Activated CD8-positive, alpha-beta memory T cell treated with anti-CD3 and anti-CD28 coated beads, Interleukin-2, amount 50 U/mL, for 1 hour (primary cell): ENCODE data around the gene ACTN4.

ENCODE experiments used
- DNase-seq: peaks from one replicate; pipeline ENCODE4 v3.0.0-alpha.2; 2020; ENCODE audit errors: extremely low read depth

ACTN4 gene

DNA sequence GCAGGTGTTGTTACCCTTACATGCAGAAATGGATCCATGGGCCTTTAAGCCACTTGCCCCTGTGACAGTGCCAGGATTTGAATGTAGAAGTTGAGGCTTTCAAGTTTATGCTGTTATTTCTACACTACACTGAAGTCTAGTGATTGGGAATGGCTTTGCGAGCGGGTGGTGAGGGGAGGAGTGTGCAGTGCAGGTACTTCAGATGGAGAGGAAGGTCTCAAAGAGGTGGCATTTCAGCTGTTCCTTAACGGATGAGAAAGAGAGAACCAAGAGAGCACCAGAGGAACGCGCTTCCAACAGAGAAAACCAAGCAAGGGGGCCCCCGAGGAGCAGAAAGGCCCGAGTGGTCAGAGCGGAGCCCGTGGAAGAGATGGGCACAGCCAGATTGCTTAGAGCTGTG lies 13.3 kb downstream of the ACTN4 start:
- DNase-seq, result no peak

GRCh38 chr19:38661136-38661535 lies 13.7 kb downstream of the ACTN4 start:
- no peak for DNase-seq

GRCh38 chr19:38661996-38662395 lies 14.5 kb downstream of the ACTN4 start:
- DNase-seq, result no peak

- DNase-seq, result no peak
These were observed 15.2 kb downstream of the ACTN4 start for GRCh38 chr19:38662537-38663155.

DNA sequence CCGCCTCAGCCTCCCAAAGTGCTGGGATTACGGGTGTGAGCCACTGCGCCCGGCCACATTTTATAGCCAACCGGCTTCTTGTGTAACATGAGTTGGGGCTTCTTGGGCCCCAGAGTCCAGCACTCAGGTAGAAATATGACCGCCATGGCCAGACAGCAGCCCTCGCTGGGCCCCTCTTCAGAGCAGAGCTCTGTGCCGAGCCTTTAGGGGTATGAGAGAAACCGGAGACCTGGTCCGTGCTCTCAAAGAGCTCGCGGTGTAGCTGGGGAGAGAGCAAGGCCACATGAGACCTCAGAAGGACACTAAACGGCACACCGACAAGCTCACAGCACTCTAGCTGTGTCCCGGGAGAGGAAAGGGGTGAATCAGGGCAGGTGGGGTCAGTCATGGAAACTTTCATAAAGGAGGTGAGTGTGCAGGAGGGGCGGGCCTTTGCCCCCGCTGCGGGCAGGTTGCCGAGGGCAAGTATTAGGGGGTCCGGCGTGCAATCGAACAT lies 15.8 kb downstream of the ACTN4 start:
- no peak for DNase-seq

DNA sequence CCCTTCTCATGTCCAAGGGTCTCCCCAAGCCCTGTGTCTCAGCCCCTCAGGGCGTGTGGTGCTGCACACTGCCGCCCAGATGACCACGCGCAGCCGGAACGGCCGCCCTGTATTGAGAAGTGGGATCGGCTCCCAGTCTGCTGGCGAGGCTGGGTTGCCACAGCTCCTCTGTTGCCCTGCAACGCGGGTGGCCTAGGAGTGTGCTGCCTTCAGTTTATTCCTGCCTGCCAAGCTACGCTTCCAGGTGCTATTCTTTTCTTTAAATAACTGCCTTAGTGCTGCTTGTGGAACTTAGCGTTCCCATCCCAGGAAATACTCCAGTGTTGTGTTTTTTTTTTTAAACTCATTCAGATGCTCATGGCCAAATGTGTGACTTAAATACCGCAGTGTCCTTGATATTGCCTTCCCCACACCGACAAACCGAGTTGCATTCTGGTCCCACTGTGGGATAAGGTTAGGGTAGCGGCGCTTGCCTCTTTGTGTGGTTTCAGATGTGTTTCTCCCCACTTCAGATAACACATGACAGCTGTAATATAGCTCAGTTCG lies 16.6 kb downstream of the ACTN4 start:
- no peak for DNase-seq

DNA sequence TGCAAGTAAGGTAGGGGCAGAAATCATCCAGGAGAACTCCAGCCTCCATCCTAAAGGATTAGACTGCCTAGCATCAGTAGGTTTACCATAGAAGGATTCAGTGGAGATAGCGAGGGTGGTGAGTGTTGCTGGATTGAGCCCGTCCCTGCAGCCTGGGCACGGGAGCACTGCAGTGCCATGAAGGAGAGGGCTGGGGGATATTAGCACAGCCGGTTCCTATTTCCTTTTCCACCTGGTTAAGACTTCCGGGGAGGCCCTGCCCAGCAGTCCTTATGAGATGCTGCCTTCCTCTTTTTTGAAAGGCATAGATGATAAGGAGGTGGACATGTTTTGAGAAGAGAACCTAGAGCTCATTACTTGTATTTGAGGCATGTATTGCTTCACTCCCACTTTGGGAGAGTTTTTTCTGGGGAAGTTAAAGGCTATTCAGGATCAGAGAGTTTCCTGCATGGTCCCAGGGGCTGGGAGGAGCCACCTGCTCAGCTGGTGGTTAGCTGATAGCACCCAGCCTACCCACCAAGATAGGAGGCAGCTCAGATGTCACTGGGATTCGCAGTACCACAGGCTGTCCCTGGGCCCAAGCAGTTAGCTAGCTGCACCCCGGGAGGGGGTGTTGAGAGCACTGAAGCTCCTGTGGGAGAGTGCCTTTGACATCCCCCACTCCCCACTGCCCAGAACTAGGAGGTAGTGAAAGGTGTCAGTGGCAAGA lies 17.2 kb downstream of the ACTN4 start:
- DNase-seq, result no peak

DNA sequence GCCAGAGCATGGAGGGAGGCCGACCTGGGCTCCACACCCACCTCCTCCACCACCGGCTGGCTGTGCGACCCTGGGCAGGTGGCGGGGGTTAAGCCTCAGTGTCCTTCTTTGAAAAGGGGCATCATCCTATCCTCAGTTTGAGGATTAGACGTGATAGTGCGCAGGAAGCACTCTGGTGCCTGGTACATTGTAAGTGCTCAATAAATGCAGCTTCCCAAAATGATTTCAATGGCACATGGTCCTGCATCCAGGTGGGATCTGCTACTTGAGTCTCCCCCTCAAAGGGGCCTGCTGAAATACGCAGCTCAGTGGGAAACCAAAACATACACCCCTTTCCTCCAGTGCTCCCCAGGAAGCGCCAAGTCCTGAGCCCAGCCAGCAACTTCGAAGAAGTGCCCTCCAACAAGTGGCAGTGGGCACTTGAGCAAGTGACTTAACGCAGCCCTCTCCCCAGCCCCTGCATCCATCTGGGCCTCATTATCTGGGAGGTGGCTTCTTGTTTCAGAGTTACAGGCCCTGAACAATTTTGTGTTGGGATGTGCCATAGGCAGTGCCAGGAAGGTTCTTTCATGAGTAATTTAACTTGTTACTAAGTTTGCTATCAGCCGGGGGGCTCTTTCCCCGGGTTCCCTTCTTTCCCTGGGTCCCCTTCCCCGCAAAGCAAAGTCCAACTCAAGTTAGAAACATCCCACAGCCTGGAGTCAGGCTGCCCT lies 17.9 kb downstream of the ACTN4 start:
- no peak for DNase-seq

DNA sequence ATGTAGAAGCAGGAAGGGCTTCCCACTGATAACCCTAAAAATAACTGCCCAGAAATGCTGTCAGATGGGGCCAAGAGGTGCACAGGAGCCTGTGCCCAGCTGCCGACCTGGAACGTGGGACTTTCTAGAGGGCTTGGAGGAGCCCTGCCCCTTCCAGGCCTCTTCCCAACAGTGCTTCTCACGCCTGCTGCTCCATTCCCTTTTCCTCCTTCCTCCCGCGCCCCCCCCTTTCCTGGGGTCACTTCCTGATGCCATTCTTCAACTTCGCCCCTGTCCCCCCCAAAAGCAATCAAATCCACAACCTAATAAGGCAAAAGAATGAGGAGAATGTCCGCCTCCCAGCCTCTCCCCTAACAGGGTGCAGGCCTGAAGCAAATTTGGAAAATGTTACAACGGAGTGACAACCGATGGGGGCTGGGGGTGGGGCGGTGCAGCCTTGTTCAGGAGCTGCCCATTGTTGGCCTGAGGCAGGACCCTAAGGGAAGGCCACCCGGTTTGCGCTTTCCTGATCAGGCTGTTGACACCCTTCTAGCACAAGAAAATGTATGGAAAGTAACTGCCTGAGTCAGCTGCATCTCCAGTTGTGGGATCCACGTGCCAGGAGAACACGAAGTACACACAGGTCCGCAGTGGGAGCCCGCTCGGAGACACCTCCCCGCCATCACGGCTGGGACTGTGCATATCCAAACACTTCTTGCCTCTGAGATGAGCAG lies 18.7 kb downstream of the ACTN4 start:
- DNase-seq, result no peak

GRCh38 chr19:38666663-38667511 lies 19.4 kb downstream of the ACTN4 start:
- no peak for DNase-seq

GRCh38 chr19:38667661-38668171 lies 20.3 kb downstream of the ACTN4 start:
- no peak for DNase-seq

DNA sequence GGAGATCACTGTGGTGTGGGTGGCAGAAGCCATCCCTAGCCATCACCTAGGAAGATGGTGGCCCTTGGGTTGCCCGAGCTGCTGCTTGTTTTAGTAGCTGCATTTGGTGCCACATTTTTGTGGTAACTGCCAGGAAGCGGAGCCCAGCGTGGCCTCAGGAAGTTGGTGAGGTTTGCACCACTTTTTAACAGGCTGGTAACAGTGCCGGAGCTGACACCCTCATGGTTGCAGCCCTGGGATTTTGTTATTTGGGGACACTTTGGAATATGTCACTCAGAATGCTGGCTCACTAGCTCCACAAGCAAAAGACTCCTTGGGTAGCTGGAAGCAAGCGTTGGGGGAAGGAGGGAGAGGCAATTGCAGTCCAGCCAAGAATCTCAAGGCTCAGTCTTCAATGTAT lies 22.1 kb downstream of the ACTN4 start:
- no peak for DNase-seq

DNA sequence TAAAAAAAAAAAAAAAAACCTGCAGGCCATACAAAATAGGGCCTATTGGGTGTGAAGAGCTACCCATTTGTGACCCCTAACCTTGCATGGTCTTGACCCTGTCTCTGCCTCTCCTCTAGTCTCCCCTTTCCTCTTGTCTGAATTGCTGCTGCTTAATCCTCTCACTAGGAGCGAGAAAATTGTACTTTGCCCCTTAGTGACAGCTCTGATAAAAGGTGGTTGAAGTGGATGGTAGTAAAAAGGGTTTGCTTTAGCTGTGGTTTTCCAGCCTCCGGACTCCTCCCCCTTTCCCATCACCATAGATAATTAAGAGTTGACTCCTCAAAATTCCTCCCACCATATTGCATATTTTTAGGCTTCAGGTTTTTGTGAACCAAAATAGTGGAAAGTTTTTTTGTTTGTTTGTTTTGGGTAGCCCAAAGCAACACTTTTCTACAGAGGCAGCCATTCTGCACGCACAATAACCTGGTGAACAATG lies 23.5 kb downstream of the ACTN4 start:
- DNase-seq, result no peak

DNA sequence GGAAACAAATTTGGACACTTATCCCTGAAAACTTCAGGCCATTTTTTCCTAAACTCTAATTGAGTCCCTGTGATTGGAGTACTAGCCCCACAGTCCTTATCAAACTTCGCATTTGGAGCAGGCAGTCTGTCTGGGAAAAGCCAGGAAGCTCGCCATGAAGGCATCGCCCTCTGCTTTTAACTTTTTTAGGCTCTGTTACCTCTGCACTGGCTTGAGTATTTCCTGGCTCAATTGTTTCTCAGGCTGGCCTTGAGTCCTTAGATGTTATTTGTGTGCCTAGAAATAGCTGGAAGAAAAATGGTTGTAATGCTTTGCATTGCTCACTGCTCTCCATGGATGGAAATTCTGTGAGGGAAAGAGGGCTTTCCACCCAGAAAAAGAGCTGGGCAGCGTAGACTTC lies 24.2 kb downstream of the ACTN4 start:
- no peak for DNase-seq

- DNase-seq, result no peak
These were observed 25.6 kb downstream of the ACTN4 start for GRCh38 chr19:38673030-38673429.

DNA sequence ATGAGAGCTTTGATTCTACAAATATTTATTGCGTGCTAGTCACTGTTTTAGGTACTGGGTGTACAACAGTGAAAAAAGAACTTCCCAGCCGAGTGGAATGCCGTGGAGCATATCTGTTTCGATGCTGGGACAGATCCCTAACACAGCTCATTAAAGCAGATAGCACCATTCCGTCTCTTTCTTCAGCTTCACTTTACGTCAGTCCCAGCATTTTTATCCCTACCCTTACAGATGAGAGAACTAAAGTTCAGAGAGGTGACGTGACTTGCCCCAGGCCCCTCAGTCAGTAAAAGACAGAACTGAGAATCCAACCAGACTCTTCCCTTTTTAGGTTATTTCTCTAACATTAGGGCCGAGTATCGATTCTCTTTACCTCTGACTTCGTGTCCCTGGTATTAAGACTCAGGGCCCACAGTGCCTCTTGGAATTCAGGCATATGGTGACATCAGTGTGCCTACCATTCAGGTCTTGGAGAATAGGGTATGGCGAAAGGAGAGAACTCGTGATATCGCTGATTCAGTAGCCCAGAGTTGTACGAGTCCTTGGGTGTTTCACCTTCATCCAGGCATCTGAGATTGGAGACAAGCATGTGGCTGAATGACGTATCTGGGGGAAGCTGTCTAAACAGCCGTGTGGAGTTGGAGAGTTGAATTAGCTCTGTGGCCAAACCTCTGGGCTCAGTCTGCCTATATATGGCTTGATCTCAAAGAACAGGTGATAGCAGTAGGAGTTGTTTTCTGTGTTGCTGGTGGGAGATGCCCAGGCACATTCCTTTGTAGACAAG lies 27.1 kb downstream of the ACTN4 start:
- DNase-seq, result no peak

- DNase-seq, result no peak
These were observed 28.2 kb downstream of the ACTN4 start for GRCh38 chr19:38675611-38676010.

DNA sequence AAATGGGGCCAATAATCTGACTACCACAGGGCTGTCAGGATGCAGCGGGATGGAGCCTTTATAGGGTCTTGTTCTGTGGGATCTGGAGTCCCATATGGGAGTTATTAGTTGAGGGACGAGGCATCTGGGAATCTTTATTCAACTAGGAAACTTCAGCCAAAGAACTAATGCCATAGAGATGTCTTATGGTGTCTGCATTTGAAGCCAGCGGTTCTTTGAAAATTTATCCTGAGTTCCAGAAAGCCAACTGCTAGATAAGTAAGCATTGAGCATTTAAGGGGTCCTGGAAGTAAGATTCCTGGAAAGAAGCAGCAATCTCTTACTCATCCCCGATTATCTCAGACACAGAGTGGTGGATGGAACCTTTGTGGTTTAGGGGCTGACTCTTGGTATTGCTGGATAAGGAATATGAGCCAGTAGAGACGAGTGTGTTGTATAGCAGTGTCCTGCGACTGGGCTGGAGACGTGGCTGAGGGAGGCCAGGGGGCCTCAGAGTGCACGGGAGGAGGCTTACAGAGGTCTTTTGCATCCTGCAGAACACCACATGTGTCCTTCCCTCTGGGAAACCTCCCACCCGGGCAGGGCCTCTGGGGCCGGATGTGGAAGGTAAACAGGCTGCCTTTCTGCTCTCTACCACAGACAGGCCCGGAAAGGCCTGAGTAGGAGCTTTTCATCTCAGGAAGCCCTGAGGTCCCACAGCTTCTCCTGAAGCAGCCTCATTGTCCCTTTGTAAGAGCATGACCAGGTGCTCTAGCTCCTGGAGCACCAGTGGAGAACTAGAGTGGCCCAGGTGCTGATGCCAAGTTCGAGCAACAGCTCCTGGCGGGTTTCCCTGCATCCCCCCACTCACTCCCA lies 28.8 kb downstream of the ACTN4 start:
- DNase-seq, result no peak
